Activated naive CD4-positive, alpha-beta T cell treated with anti-CD3 and anti-CD28 coated beads, Interleukin-2, amount 50 U/mL, for 72 hours (primary cell): Measurements from ENCODE around the gene FARP1. TPM values are rescaled to one million over a fixed set of nuclear protein-coding genes. Genes with fewer than 3 reads are reported as not detected.

Source experiments
- ATAC-seq, 2 donors: fragments of 150-1000 bp; cut with Tn5 transposase; 2 replicates each; pipeline ENCODE4 v1.10.0; 2021; ENCODE audit warnings: mild to moderate bottlenecking in 2 of 2, moderate library complexity in 2 of 2
- DNase-seq, 2 donors: peaks; one replicate each; pipeline ENCODE4 v3.0.0; 2021 to 2022; ENCODE audit warnings: low spot score in 2 of 2
- H3K27ac Mint-ChIP-seq, 2 donors: one replicate each; pipeline ENCODE4 v1.8.0; 2022; ENCODE audit warnings: mild to moderate bottlenecking in 2 of 2, mixed read lengths in 2 of 2
- H3K36me3 Mint-ChIP-seq, 2 donors: one replicate each; pipeline ENCODE4 v1.8.0; 2022; ENCODE audit warnings: mixed read lengths in 2 of 2
- H3K9me3 Mint-ChIP-seq, 2 donors: one replicate each; pipeline ENCODE4 v1.8.0; 2022; ENCODE audit warnings: mixed read lengths in 2 of 2
- total RNA-seq, 2 donors: library from RNA; stranded (reverse); gene quantifications; one replicate each; pipeline ENCODE4 v1.2.3, GENCODE V29; 2022

FARP1 gene, protein sequence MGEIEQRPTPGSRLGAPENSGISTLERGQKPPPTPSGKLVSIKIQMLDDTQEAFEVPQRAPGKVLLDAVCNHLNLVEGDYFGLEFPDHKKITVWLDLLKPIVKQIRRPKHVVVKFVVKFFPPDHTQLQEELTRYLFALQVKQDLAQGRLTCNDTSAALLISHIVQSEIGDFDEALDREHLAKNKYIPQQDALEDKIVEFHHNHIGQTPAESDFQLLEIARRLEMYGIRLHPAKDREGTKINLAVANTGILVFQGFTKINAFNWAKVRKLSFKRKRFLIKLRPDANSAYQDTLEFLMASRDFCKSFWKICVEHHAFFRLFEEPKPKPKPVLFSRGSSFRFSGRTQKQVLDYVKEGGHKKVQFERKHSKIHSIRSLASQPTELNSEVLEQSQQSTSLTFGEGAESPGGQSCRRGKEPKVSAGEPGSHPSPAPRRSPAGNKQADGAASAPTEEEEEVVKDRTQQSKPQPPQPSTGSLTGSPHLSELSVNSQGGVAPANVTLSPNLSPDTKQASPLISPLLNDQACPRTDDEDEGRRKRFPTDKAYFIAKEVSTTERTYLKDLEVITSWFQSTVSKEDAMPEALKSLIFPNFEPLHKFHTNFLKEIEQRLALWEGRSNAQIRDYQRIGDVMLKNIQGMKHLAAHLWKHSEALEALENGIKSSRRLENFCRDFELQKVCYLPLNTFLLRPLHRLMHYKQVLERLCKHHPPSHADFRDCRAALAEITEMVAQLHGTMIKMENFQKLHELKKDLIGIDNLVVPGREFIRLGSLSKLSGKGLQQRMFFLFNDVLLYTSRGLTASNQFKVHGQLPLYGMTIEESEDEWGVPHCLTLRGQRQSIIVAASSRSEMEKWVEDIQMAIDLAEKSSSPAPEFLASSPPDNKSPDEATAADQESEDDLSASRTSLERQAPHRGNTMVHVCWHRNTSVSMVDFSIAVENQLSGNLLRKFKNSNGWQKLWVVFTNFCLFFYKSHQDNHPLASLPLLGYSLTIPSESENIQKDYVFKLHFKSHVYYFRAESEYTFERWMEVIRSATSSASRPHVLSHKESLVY
- under 1 TPM; 0.58 to 0.61 TPM for total RNA-seq

DNA sequence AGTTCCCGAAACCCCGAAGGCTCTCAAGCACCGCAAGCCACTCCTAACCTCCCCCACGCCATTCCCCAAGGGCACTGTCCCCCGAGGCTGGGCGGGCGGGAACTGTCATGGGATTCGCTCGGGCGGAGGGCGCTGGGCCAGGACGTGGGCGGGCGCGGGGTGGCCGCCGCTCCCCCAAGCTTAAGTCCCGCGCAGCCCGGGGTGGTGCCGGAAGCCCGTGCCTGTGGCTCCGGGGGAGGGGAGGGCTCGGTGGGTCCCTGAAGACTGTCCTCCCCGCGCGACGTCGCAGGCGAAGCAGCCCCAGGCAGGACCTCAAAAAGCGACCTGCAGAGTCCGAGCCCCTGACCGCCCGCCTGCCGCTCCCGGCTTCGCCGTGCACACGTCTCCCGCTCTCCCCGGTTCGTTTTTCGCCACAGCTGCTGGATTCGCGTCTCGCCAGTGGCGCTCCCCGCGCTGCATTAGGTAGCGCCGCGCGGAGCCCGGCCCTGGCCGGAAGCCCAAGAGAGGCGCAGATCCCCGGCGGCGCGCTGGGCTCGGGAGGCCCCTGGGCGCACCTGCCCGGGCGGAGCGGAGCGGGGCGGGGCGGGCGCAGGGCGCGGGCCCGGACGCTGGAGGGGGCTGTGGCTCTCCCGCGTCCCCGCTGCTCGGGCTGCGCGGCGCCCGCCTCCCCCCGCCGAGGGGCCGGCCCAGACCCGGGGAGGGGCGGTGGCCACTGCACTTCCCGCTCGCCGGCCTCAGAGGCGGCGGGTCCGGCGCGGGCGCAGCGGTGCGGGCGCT, at the start of gene FARP1:
Gene FARP1, plus strand, starts transcription at position 715 of the 777 bp plus-strand sequence. CDS start 70,149 bp downstream, outside the sequence.
- peak; percentile 84 to 95 for ATAC-seq
- Mint-ChIP-seq H3K36me3 (no peaks in the 10 kb centered on the region), H3K27ac (no peak within 1 kb of the TSS), H3K9me3 (no peaks in the 10 kb centered on the region)
- peak in 1 of 2 donors; percentile 66 for DNase-seq

DNA sequence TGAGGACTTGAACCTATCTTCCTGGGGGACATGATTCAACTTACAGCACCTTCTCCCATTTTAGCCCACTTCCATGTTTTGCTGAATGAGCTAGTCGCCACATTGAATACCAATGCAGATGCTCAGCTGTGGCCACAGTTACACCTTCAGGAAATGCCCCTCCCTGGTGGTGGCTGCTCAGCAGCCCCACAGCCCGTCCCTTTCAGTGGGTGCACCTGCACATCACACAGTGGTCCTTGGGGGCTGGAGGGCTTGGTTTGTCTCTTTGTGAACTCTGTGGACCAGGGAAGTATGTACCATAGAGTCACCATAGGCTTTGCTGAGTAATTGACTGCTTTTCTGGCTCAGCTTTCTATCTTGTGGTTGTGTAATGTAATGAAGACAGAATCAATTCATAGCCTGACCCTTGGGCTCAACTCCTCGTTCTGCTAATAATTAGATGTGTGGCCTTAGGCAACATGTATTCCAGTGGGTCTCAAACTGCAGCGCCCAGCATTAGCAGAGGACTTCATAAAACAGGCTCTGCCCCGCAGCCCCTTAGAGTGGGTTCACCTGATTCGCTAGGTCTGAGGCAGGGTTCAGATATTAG, 48.1 kb upstream of the FARP1 start:
- Mint-ChIP-seq H3K36me3 (no peaks in the 10 kb centered on the region), H3K9me3 (peaks cover 7 to 10% of the 10 kb centered on the region in 2 donors)
- ATAC-seq = no peak

DNA sequence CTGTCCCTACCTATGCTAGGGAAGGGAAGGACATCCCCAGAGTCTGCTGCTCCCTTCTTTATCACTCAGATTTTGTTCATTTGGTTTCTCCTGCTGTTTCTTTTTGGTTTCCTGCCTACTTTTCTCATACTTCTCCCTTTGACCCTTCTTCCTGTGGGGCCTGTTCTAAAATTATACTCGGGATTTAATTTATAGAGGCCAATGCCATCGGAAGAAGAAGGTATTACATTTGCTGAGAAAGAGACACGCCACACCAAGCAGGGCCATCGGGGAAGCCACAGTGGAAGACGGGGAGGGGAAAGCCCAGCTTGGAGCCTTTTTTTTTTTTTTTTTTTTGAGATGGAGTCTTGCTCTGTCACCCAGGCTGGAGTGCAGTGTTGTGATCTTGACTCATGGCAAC, 46.8 kb upstream of the FARP1 start:
- ATAC-seq (no peak), DNase-seq (no peak)
- H3K27ac Mint-ChIP-seq = no peak overlapping the region
- no peaks in the 10 kb centered on the region for H3K36me3 Mint-ChIP-seq
- H3K9me3 Mint-ChIP-seq = peaks cover 0 to 5% of the 10 kb centered on the region in 2 donors

More for the DNA sequence above, 48.1 kb upstream of the FARP1 start:
- DNase-seq = no peak
- no peak overlapping the region for H3K27ac Mint-ChIP-seq

DNA sequence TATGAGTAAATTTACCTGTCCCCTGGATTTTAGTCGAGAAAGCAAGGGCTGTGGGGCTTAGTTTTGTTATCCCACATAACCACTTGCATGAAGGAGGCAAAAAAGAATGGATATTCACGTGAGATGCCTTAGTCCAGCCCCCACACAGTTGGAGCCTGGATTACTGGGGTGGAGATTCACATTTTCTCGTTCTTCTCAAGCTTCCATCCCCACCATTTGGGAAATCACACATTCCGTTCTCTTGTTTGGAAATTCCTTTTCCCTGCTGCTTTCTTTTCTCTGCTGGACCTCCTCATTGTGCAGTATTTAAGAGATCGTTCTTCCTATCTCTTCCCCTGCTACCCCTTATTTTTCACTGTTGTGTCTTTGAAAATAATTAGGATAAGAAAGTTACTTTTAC, 45.1 kb upstream of the FARP1 start:
- no peak for ATAC-seq
- peaks cover 0 to 3% of the 10 kb centered on the region in 2 donors for H3K9me3 Mint-ChIP-seq
- no peak for DNase-seq
- H3K36me3 Mint-ChIP-seq = no peaks in the 10 kb centered on the region
- H3K27ac Mint-ChIP-seq = no peak overlapping the region

DNA sequence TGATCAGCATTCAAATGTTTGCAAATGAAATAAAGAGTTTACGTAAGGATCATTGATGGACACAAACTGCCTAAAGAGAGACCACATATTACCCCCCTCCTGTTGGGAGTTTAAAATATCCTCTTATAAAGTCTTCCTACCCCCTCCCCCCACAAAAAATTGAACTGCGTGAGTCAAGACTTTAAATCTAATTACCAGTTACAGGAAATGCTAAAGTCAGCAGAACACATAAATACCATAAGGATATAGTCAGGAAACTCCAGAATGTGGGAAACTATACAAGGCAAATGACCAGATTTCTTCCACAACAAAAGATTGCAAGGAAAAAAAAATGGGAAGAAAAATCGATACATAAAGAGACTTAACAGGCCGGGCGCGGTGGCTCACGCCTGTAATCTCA, 44.4 kb upstream of the FARP1 start:
- Mint-ChIP-seq H3K36me3 (no peaks in the 10 kb centered on the region), H3K9me3 (no peaks in the 10 kb centered on the region), H3K27ac (no peak overlapping the region)
- DNase-seq (no peak), ATAC-seq (no peak)

DNA sequence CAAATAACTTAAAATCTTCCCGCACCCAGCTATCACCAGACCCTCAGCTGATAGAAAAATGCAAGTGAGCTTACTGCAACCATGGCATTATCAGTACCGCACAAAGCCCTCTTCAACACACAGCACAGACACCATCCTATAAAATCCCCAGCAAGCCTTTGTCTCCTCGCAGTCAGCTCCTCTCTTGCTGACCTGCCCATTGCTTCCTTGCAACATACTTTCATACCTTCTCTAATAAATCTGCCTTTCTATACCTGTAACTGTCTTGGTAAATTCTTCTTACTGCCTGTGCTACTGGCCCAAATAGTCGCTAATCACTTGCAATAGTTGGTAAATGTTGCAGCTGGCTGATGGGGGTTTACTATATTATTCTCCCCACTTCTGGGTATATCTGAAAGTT, 43.3 kb upstream of the FARP1 start:
- Mint-ChIP-seq H3K9me3 (no peaks in the 10 kb centered on the region), H3K27ac (no peak overlapping the region)

DNA sequence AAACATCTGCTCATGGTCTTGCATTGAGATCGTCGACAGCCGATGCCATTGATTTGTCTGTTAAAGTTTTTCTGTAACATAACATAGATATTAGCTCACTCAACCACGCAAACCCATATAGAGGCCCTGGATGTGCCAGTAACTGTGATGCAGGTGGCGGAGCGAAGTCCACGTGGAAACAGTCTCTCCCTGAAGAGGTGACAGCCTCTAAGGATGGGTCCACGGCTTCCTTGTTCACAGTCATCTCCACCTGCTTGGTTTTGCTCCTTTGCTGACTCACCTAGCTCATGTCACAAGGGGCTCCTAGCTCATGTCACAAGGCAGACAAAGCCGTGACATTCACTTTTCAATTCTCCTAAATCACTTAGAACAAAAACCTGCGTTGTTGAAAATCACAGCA, 42.4 kb upstream of the FARP1 start:
- no peaks in the 10 kb centered on the region for H3K36me3 Mint-ChIP-seq
- DNase-seq (no peak), ATAC-seq (no peak)
- H3K9me3 Mint-ChIP-seq = no peaks in the 10 kb centered on the region
- no peak overlapping the region for H3K27ac Mint-ChIP-seq

More for the DNA sequence above, 43.3 kb upstream of the FARP1 start:
- ATAC-seq (no peak), DNase-seq (no peak)
- H3K36me3 Mint-ChIP-seq = no peaks in the 10 kb centered on the region

DNA sequence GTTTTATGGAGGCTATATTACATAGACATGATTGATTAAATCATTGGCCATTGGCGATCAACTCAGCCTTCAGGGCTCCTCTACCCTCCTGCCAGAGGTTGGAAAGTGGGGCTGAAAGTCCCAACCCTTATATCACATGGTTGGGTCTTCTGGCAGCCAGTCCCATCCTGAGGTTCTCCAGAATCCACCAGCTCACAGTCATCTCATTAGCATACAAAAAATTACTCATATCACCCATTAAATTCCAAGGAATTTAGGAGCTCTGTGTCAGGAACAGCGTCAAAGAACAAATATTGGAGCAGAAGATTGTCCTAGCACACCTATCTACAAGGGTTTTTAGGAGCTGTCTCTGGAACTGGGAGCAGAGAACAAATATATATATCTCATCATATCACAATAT, 39.4 kb upstream of the FARP1 start:
- H3K9me3 Mint-ChIP-seq = peaks cover 0 to 10% of the 10 kb centered on the region in 2 donors
- DNase-seq (no peak), ATAC-seq (no peak)
- H3K27ac Mint-ChIP-seq = no peak overlapping the region
- H3K36me3 Mint-ChIP-seq = no peaks in the 10 kb centered on the region

DNA sequence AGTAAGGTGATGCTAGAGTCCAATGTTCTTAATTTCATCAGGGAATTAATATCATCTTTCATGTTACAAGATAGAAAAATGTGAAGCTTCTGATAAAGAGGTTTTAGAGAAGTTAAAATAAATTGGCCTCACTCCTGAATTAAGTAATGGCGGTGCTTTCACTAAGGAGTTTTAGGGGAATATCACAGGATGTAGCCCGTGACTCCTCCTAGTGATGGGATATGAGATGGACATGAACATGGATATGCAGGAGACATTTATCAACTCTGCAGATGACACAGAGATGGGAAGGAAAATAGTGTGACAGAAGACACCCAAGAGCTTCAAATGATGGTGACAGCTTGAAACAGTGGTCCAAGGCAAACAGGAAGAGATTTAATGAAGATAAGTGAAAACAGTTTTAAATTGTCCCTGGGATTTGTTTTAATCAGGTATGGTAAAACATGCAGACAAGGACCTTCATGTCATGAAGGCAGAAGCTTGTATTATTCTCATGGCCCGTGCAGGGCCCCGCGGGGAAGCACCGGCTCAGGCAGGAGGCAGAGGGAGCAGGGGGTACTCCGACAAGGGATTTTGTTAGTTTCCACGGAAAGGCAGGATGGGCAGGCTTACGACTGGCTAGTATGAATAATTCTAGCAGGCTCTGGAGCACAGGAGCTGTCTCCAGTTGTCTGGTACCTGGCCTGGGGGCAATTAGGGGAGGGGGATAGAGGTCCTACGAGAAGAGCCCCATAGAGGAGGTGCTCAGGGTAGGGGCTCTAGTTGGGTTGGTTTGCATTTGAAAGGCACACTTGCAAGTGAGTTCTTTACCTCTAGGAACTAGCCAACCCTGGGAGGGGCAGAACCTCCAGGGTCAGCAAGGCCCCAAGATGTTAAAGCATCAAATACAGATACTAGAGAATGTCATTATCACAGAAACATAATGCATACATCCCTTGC, 38.7 kb upstream of the FARP1 start:
- H3K36me3 Mint-ChIP-seq = no peaks in the 10 kb centered on the region
- no peak overlapping the region for H3K27ac Mint-ChIP-seq
- no peak for ATAC-seq
- H3K9me3 Mint-ChIP-seq = peaks cover 0 to 10% of the 10 kb centered on the region in 2 donors
- no peak for DNase-seq

DNA sequence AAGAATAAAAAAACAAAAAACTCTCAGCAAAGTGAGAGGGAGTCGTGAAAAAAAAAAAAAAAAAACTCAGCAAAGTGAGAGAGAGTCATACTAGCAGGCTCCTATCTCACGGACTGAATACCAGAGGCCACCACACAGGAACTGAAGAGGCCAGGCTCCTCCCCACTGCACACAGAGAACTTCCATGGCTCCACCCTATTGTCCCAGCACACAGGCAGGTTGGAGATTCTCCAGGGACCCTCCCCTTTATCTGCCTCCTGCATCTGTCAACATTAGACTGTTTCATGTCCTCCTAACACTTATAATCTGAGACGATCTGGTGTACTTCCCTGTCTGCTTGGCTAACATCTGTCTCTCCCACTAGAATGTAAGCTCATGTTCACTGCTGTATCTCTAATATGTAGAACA, 37.0 kb upstream of the FARP1 start:
- Mint-ChIP-seq H3K36me3 (no peaks in the 10 kb centered on the region), H3K9me3 (peaks cover 0 to 10% of the 10 kb centered on the region in 2 donors), H3K27ac (no peak overlapping the region)
- DNase-seq (no peak), ATAC-seq (no peak)

DNA sequence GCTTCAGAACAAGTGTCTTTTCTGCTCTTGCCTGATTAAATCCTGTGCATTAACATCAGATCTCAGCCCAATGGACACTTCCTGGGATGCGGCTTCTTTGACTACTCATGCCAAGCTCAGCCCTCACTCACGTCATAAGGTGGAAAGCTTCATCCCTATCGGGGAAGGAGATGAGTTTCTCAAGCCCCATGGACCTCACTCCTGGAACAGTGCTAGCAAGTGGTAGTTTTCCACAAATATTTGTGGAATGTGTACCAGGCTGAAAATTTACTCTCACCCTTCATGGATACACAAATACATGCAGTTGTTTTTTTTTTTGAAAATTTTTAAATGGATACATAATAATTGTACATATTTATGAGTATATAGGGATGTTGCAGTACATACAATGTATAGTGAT, 34.6 kb upstream of the FARP1 start:
- no peaks in the 10 kb centered on the region for H3K36me3 Mint-ChIP-seq

DNA sequence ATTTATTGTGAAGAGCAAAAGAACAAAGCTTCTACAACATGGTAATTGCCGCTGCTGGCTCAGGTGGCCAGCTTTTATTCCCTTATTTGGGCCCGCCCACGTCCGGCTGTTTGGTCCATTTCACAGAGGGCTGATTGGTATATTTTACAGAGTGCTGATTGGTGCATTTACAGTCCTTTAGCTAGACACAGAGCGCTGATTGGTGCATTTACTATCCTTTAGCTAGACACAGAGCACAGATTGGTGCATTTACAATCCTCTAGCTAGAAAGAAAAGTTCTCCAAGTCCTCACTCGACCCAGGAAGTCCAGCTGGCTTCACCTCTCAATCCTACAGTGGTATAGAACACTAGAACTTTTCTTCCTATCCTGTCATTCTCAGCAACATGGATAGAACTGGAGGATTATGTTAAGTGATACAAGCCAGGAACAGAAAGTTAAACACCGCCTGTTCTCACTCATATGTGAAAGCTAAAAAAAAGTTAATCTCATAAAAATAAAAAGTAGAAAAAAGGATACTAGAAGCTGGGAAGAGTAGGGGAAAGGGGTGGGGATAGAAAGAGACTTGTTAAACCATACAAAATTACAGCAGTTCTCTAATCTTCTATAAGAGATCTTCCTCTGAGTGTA, 33.6 kb upstream of the FARP1 start:
- DNase-seq (no peak), ATAC-seq (no peak)
- H3K27ac Mint-ChIP-seq = no peak overlapping the region
- H3K36me3 Mint-ChIP-seq = no peaks in the 10 kb centered on the region
- peaks cover 0 to 10% of the 10 kb centered on the region in 2 donors for H3K9me3 Mint-ChIP-seq

More for the DNA sequence above, 34.6 kb upstream of the FARP1 start:
- Mint-ChIP-seq H3K9me3 (peaks cover 0 to 10% of the 10 kb centered on the region in 2 donors), H3K27ac (no peak overlapping the region)
- ATAC-seq (no peak), DNase-seq (no peak)

DNA sequence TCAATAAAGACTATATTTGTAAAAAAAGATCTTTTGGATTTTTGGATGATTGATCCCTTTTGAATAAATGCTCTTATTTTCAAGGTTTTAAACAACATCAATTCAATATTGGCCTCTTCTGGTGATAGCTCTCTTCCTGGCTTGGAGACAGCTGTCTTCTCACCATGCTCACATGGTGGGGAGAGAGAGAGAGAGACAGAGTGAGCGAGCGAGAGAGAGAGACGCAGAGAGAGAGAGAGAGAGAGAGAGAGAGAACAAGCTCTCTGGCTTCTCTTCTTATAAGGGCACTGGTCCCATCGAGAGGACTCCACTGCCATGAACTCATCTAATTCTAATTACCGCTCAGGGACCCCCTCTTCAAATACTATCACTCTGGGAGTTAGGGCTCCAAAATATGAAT, 32.1 kb upstream of the FARP1 start:
- Mint-ChIP-seq H3K9me3 (peaks cover 0 to 10% of the 10 kb centered on the region in 2 donors), H3K27ac (no peak overlapping the region), H3K36me3 (no peaks in the 10 kb centered on the region)
- no peak for ATAC-seq
- no peak for DNase-seq

DNA sequence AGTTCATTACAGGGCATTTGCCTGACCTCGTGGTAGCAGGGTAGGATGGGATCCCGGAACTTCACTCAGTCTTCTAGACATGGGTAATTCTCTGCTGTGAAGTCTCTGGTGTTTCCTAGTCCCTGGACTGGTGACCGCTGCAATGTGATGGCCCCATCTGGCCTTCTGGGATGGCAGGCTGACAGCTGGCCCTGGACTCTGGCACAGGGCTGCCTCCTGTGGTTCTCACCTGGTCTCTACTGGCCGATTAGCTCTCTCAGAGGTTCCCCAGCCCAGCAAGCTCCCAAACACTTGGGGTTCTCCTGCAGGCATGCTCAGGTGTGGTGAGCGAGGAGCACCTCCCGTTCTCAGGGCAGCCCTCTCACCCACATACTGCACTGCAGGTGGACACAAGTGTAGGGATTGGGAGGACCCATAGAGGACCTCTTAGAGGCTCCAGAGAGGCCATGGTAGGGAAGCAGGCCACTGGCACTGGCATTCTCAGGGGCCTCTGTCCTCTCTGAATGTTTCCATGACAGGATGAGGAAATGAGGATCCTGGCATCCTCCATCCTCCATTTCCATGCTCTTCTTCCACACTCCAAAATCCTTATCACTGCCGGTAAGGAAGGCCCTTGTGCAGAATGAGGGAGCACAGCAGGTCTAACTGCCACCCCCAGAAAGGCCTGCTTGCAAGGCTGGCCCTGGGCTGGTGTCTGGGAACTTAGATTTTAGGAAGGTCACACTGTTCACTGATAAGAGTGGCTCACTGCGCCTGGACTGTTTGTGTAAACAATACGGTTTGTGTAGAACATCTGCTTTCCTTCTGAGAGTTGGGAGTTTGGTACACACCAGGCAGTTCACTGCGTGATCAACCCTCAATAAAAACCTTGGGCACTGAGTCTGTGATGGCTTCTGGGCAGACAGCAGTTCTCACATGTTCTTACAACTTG, 31.5 kb upstream of the FARP1 start:
- no peaks in the 10 kb centered on the region for H3K36me3 Mint-ChIP-seq
- DNase-seq (no peak), ATAC-seq (no peak)
- H3K27ac Mint-ChIP-seq = no peak overlapping the region
- peaks cover 0 to 6% of the 10 kb centered on the region in 2 donors for H3K9me3 Mint-ChIP-seq
